Tibial artery (tissue), 4 donors: Measurements from ENCODE around the gene FRMD1.

ENCODE experiments used
- DNase-seq, 2 donors: peaks; one replicate each; pipeline ENCODE4 v3.0.0-alpha.2; 2019
- H3K27ac ChIP-seq, 2 donors: fragments of 200-600 bp; sonication (generic) in 1 of 2; 1 replicate in 1 of 2; 2 replicates in 1 of 2; pipeline ENCODE4 v1.5.1; 2018 to 2019; ENCODE audit warnings: mild to moderate bottlenecking in 1 of 2
- H3K27me3 ChIP-seq, 2 donors: fragments of 200-600 bp; sonication (generic) in 1 of 2; one replicate each; pipeline versions ENCODE4 v1.5.1 to v1.6.0; 2016 to 2019
- H3K36me3 ChIP-seq, 3 donors: fragments of 200-600 bp; sonication (generic) in 2 of 3; one replicate each; pipeline ENCODE4 v1.5.1; 2016 to 2019; ENCODE audit warnings: mild to moderate bottlenecking in 2 of 3
- H3K4me1 ChIP-seq, 4 donors: fragments of 200-600 bp; sonication (generic) in 2 of 4; 1 replicate in 3 of 4; 2 replicates in 1 of 4; pipeline ENCODE4 v1.5.1; 2016 to 2019
- H3K4me3 ChIP-seq, 2 donors: fragments of 200-600 bp; sonication (generic) in 1 of 2; 1 replicate in 1 of 2; 2 replicates in 1 of 2; pipeline ENCODE4 v1.5.1; 2018 to 2019; ENCODE audit warnings: mild to moderate bottlenecking in 2 of 2
- H3K9me3 ChIP-seq, 3 donors: fragments of 200-600 bp; sonication (generic) in 1 of 3; one replicate each; pipeline ENCODE4 v1.5.1; 2016 to 2019
- intact Hi-C: fragments of 100-400 bp; cut with DNase I; formaldehyde crosslinking; loops from one replicate; pipeline ENCODE4 v1.15.0; 2023; ENCODE audit warnings: low total_unique reads
- TF ChIP-seq, protein P1 (sequence below), 2 experiments: fragments of 200-600 bp in 1 of 2; fragments of 450-650 bp in 1 of 2; IDR thresholded peaks; one replicate each; pipeline ENCODE4 v1.5.1; 2017 to 2019; ENCODE audit warnings: antibody characterized with exemption in 2 of 2, mild to moderate bottlenecking in 1 of 2, moderate library complexity in 1 of 2

The FRMD1 gene

DNA sequence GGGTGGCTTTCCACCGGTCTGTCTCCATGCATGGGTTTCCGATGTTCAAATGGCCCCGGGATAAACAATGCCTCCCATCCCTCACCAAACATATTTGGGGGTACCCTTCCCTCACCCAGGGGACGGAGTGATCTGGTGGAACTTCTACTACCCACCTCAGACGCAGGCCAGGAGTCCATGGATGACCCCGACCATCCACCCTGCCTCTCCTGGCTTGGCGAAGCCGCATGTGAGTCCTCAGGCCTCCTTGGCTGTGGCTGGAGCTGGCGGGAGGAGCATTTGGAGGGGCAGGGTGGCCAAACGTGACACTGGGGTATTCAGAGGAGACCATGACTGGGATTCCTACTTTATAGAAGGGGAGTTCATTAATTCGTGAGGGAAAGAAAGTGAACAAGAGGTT, 45.9 kb upstream of the FRMD1 start:
- TF ChIP-seq, protein P1, sequence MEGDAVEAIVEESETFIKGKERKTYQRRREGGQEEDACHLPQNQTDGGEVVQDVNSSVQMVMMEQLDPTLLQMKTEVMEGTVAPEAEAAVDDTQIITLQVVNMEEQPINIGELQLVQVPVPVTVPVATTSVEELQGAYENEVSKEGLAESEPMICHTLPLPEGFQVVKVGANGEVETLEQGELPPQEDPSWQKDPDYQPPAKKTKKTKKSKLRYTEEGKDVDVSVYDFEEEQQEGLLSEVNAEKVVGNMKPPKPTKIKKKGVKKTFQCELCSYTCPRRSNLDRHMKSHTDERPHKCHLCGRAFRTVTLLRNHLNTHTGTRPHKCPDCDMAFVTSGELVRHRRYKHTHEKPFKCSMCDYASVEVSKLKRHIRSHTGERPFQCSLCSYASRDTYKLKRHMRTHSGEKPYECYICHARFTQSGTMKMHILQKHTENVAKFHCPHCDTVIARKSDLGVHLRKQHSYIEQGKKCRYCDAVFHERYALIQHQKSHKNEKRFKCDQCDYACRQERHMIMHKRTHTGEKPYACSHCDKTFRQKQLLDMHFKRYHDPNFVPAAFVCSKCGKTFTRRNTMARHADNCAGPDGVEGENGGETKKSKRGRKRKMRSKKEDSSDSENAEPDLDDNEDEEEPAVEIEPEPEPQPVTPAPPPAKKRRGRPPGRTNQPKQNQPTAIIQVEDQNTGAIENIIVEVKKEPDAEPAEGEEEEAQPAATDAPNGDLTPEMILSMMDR (IDR thresholded peaks at IDR 0.05), result no peak
- Histone ChIP-seq H3K27me3 (peaks cover 0 to 7% of the 10 kb centered on the region in 2 donors), H3K36me3 (no peaks in the 10 kb centered on the region), H3K4me3 (no peak overlapping the region), H3K4me1 (no peaks in the 10 kb centered on the region), H3K27ac (no peak overlapping the region), H3K9me3 (no peaks in the 10 kb centered on the region)
- intact Hi-C loops, result no loop called here
- peak in 1 of 2 donors; percentile 43 for DNase-seq

DNA sequence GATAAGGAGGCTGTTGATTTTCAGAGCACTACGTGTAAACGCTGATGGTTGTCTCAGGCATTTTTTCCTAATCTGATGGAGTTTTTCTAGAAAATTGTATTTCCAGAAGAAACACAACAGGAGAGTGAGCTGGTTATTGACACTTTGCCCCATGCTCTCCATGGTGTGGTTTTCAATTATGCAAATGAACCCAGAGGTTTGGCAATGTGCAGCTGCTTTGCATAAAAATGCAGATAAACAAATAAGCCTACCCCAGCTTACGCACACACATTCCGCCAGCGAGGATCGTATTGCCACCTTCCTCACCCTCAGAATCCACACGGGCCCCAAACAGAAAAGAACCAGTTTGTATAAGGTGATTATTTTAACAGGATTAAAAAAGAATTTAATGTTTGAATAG, 45.1 kb upstream of the FRMD1 start:
- no peak for DNase-seq
- TF ChIP-seq, protein P1 (IDR thresholded peaks at IDR 0.05), result no peak
- Histone ChIP-seq H3K36me3 (no peaks in the 10 kb centered on the region), H3K4me3 (no peak overlapping the region), H3K9me3 (no peaks in the 10 kb centered on the region), H3K27me3 (peaks cover 0 to 7% of the 10 kb centered on the region in 2 donors), H3K27ac (no peak overlapping the region), H3K4me1 (no peaks in the 10 kb centered on the region)
- intact Hi-C loops, result no loop called here

DNA sequence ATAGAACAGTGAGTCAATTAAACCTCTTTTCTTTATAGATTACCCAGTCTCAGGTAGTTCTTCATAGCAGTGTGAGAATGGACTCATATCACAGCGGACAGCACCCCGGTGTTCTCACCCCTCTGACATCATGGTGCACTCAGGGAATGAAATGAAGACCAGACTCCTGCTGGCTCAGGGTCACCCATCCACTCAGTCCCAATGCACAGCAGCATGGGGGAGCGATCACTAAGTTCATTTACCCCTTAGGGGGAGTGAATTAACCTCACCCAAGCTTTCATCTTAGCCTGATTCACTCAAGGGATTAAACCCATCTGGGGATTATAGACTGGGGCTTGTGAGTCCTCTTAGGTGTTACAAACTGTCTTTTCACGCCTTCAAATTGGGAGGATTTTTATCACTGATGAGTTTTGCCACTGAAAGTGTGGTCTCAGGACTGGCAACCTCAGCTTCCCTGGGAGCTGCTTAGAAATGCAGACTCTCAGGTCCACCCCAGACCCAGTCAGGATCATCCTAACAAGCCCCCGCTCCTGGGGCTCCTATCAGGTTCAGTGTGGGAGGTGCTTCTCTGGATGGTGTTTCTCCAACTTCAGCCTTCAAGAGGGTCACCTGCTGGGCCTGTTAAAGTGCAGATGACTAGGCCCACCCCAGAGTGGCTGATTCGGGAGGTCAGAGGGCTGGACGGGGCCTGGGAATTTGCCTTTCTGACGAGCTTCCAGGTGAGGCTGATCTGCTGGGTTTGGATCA, 44.3 kb upstream of the FRMD1 start:
- no peak for DNase-seq
- Histone ChIP-seq H3K4me1 (no peaks in the 10 kb centered on the region), H3K36me3 (no peaks in the 10 kb centered on the region), H3K27me3 (peaks cover 0 to 7% of the 10 kb centered on the region in 2 donors), H3K27ac (no peak overlapping the region), H3K4me3 (no peak overlapping the region), H3K9me3 (no peaks in the 10 kb centered on the region)
- TF ChIP-seq, protein P1 (IDR thresholded peaks at IDR 0.05), result no peak
- intact Hi-C loops, result no loop called here

DNA sequence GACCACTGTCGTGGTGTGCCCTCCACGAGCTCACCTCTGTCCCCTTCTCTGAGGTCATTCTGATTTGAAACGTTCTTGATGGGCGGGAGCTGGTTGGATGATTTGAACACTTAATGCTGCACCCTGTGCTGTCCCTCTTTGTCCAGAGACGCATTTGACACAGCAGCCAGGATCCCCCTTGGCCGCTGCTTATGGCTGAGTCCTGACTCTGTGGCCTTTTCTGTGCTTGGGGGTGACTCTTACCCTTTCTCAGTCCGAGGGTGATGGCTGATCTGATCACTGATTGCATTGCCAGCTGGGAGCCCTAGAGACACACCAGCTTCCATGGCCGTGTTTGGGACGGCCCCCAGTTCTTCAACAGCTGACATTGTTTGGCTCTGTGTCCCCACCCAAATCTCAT, 43.5 kb upstream of the FRMD1 start:
- TF ChIP-seq, protein P1 (IDR thresholded peaks at IDR 0.05), result no peak
- Histone ChIP-seq H3K27me3 (peaks cover 0 to 7% of the 10 kb centered on the region in 2 donors), H3K4me1 (no peaks in the 10 kb centered on the region), H3K4me3 (no peak overlapping the region), H3K9me3 (no peaks in the 10 kb centered on the region), H3K27ac (no peak overlapping the region), H3K36me3 (no peaks in the 10 kb centered on the region)
- DNase-seq, result peak in 1 of 2 donors; percentile 38
- intact Hi-C loops, result no loop called here

DNA sequence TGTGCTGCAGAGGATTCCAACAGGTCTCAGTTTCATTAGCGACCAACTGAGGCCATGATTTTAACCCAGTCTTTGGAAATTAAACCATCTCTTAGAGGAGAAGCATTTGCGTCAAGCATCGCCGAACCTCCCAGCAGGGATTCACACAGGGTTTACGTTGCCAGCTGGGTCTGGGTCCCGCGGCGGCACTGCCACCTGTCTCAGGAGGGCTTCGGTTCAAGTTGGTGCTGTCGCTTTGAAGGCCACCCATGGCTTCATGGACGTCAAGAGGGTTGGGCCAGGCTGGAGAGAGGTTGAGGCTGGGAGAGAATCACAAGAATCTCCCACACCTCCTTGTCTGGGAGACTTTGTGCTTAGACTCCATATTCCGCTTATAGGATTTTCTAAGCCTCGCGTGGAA, 43.0 kb upstream of the FRMD1 start:
- Histone ChIP-seq H3K27me3 (peaks cover 0 to 7% of the 10 kb centered on the region in 2 donors), H3K9me3 (no peaks in the 10 kb centered on the region), H3K27ac (no peak overlapping the region), H3K4me3 (no peak overlapping the region), H3K4me1 (no peaks in the 10 kb centered on the region), H3K36me3 (no peaks in the 10 kb centered on the region)
- TF ChIP-seq, protein P1 (IDR thresholded peaks at IDR 0.05), result no peak
- DNase-seq, result no peak
- intact Hi-C loops, result no loop called here
